Lower lobe of right lung (tissue), 2 donors: ENCODE results near the gene IDH1. TPM values are rescaled to one million over a fixed set of nuclear protein-coding genes. Genes with fewer than 3 reads are reported as not detected.
A peak's percentile ranks its signal among the peaks of the same experiment; 100 is the strongest.

Experiments
- ATAC-seq, 2 donors: fragments of 200-7000 bp; cut with Tn5 transposase; one replicate each; pipeline ENCODE4 v1.9.1; 2020 to 2022; ENCODE audit warnings: mild to moderate bottlenecking in 2 of 2, moderate library complexity in 2 of 2
- DNase-seq: peaks from one replicate; pipeline ENCODE4 v3.0.0-alpha.2; 2020
- H3K27ac ChIP-seq: fragments of 200-600 bp; one replicate; pipeline ENCODE4 v1.8.0; 2022
- H3K27me3 ChIP-seq: fragments of 200-600 bp; one replicate; pipeline ENCODE4 v1.8.0; 2022; ENCODE audit warnings: low read depth
- H3K36me3 ChIP-seq: fragments of 200-600 bp; one replicate; pipeline ENCODE4 v1.8.0; 2022; ENCODE audit warnings: mild to moderate bottlenecking
- H3K4me1 ChIP-seq: fragments of 200-600 bp; one replicate; pipeline ENCODE4 v1.8.0; 2022
- H3K4me3 ChIP-seq: fragments of 200-600 bp; one replicate; pipeline ENCODE4 v1.8.0; 2022; ENCODE audit warnings: mild to moderate bottlenecking
- H3K9me3 ChIP-seq: fragments of 200-600 bp; one replicate; pipeline ENCODE4 v1.8.0; 2022
- intact Hi-C: fragments of 100-400 bp; cut with DNase I; formaldehyde crosslinking; loops from one replicate; pipeline ENCODE4 v1.11.0; 2022
- long read RNA-seq: library from polyadenylated mRNA; unstranded; transcript quantifications from one replicate; pipeline ENCODE4 v2.0.0, GENCODE V29; 2021
- total RNA-seq: library from RNA; stranded (reverse); fragmentation: NEBNext Ultra II Directional; extraction: Animal tissue kit (Norgen Biotek cat#: 25700); gene quantifications from one replicate; pipeline ENCODE4 v1.2.1, GENCODE V29; 2021
- TF ChIP-seq, protein P1 (sequence below): fragments of 200-600 bp; IDR thresholded peaks from one replicate; pipeline ENCODE4 v1.8.0; 2022; ENCODE audit warnings: antibody characterized with exemption, mild to moderate bottlenecking
- donor health status: DM: no; HTN: yes; CAD: no; lungs with severe emphysema.

The IDH1 gene
- total RNA-seq: 152 TPM
- long read RNA-seq, transcript IDH1-201 (10 exons, 2,382 nt): major isoform, 287 of 317 reads
- long read RNA-seq, partial matches to known transcripts: 16 of 317 reads
- long read RNA-seq, other reads (novel, unspliced or antisense): 8 of 317 reads

DNA sequence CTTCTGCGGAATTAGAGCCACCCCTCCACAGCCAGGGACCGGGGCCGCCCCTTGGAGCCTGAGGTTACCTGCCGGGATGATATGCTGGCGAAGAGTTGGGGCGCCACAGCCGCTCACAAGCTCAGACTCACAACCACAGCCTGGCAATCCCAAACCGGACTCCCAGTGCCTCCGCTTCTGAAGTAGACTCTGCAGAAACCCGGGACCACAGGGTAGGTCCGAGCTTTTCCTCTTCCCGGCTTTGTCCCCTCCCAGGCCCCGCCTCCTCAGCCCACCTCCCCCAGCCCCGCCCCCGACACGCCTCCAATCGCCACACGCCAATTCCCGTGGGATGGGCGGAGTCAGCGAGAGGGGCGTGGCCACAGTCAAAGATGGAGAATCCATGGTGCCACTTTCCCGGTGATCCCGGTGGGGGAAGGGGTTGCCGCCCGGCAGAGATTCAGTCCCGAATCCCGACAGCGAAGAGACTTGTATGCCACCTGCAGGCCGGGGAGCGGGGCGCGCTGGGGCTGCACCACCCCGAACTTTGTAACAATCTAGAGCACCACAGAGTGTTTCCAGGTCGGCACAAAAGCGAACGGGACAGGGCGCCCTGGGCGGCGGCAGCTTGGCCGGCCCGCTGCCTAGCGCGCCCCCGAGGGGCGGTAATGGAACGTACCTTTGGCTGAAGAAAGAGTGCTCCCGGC is at the start of gene IDH1:
Gene IDH1, minus strand, starts transcription at position 201 of the 686 bp plus-strand sequence. CDS start 3,520 bp downstream, outside the sequence.
- intact Hi-C loops: no loop called here
- Histone ChIP-seq H3K4me1 (peaks cover 46% of the 10 kb centered on the region), H3K9me3 (no peaks in the 10 kb centered on the region), H3K4me3 (peak within 1 kb of the TSS; percentile 74), H3K27me3 (no peaks in the 10 kb centered on the region), H3K27ac (peak within 1 kb of the TSS; percentile 66), H3K36me3 (peaks cover 31% of the 10 kb centered on the region)
- TF ChIP-seq, protein P1, sequence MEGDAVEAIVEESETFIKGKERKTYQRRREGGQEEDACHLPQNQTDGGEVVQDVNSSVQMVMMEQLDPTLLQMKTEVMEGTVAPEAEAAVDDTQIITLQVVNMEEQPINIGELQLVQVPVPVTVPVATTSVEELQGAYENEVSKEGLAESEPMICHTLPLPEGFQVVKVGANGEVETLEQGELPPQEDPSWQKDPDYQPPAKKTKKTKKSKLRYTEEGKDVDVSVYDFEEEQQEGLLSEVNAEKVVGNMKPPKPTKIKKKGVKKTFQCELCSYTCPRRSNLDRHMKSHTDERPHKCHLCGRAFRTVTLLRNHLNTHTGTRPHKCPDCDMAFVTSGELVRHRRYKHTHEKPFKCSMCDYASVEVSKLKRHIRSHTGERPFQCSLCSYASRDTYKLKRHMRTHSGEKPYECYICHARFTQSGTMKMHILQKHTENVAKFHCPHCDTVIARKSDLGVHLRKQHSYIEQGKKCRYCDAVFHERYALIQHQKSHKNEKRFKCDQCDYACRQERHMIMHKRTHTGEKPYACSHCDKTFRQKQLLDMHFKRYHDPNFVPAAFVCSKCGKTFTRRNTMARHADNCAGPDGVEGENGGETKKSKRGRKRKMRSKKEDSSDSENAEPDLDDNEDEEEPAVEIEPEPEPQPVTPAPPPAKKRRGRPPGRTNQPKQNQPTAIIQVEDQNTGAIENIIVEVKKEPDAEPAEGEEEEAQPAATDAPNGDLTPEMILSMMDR: peak; percentile 60
- ATAC-seq: peak; percentile 98
- peak; percentile 98 for DNase-seq

DNA sequence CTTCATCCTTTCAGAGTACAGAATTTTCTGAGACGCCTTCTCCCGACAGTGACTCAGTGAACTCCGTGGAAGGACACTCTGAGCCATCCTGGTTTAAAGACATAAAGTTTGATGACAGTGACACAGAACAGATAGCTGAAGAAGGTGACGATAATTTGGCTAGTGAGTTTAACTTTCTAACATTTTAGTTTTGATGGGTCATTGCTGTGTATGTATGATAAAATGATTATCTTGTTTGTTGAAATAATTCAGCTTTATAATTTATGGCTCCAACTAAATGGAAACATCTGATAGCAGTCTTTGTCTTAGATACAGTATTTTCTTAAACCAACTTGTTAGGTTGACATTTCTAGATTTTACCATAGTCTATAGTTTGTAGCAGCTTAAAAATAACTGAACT is 49.3 kb upstream of the IDH1 start:
- DNase-seq: no peak
- no peak for ATAC-seq
- Histone ChIP-seq H3K4me1 (no peaks in the 10 kb centered on the region), H3K4me3 (no peak overlapping the region), H3K9me3 (no peaks in the 10 kb centered on the region), H3K27me3 (no peaks in the 10 kb centered on the region), H3K27ac (no peak overlapping the region), H3K36me3 (peaks cover 76% of the 10 kb centered on the region)
- intact Hi-C loops: no loop called here
- TF ChIP-seq, protein P1: no peak

DNA sequence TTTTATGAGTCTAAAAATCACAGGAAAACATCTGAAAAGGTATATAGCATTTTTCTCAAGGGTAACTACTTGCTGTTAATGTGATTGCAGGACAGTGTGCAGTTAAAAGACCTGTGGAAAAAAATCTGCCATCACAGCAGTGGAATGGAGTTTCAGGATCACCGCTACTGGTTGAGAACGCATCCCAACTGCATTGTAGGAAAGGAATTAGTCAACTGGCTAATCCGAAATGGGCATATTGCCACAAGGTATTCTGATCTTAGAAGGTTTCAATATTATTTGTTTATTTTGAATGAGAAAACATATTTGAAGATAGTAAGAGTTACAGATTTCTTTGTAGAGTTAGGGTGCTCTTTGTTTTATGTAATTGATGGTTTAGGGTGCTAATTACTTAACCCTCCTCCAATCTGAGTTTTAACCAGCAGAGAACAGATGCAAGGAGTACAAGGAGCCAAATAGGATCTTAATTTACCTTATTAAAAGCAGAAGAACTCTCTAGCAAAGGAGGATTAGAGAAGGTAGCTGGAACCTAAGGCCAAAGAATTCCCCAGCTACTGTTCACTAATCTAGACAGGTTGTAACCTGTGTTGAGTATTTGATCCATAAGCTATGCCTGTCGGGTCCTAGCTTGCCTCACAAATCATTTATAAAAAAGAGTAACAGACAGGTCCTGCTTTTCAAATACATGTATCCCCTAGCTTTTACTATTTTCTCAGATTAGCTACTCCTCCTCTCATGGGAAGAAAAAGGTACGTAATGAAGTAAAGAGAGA is 46.2 kb upstream of the IDH1 start:
- DNase-seq (no peak), ATAC-seq (no peak)
- Histone ChIP-seq H3K27ac (no peak overlapping the region), H3K9me3 (no peaks in the 10 kb centered on the region), H3K36me3 (peaks cover 78% of the 10 kb centered on the region), H3K4me1 (no peaks in the 10 kb centered on the region), H3K27me3 (no peaks in the 10 kb centered on the region), H3K4me3 (no peak overlapping the region)
- TF ChIP-seq, protein P1: no peak
- intact Hi-C loops: no loop called here

DNA sequence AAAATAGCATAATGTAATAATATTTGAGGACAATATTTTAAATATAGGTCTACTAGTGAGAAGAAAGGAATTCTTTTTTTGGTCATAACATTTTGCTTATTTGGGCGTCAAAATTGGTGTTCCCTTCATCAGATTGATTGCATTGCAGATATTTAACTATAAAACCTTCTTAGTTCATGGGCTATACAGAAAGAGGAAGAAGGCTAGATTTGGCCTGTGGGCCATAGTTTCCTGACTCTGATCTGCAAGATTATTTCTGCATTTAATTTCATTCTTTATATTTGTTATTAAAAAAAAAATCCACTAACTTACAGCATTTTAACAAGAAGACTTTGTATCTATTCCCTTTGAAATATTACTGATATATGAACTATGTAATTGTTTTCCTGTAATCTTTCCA is 43.1 kb upstream of the IDH1 start:
- Histone ChIP-seq H3K27me3 (no peaks in the 10 kb centered on the region), H3K4me1 (no peaks in the 10 kb centered on the region), H3K9me3 (no peaks in the 10 kb centered on the region), H3K27ac (no peak overlapping the region), H3K4me3 (no peak overlapping the region), H3K36me3 (peaks cover 71% of the 10 kb centered on the region)
- TF ChIP-seq, protein P1: no peak
- DNase-seq (no peak), ATAC-seq (no peak)
- intact Hi-C loops: no loop called here

DNA sequence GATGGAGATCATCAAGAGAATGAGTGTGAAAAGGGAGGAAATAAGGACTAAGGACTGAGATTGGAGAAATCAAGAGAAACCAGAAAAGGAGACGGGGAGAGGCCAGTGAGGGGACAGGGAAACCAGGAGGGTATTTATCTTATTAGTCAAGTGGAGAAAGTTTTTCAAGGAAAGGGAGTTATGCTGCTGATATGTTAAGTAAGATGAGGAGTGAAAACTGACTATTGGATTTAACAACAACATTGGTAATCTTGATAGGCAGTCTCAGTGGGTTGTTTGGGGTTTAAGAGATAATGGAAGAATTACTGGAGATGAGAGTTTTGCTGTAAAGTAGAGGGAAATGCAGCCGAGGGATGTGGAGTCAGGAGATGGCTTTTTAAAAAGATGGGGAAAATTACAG is 41.7 kb upstream of the IDH1 start:
- Histone ChIP-seq H3K27me3 (no peaks in the 10 kb centered on the region), H3K4me1 (no peaks in the 10 kb centered on the region), H3K27ac (no peak overlapping the region), H3K9me3 (no peaks in the 10 kb centered on the region), H3K36me3 (peaks cover 67% of the 10 kb centered on the region), H3K4me3 (no peak overlapping the region)
- intact Hi-C loops: no loop called here
- DNase-seq (no peak), ATAC-seq (no peak)
- TF ChIP-seq, protein P1: no peak
